ENCODE results near the gene TMA7B. TPM values are rescaled to one million over a fixed set of nuclear protein-coding genes. Genes with fewer than 3 reads are reported as not detected.

Gene TMA7B
- total RNA-seq, 2 donors from 2014 or later, result 7.2 to 22.5 TPM

GRCh38 chr22:39965748-39966147 is 5.6 kb downstream of the TMA7B start:
- no peak overlapping the region for H3K4me3 Mint-ChIP-seq
- peak overlapping the region; percentile 68 for H3K27ac Mint-ChIP-seq
- DNase-seq, result no peak
- no peaks in the 10 kb centered on the region for H3K9me3 ChIP-seq (ENCODE audit: control insufficient read depth, low read length, poor library complexity, severe bottlenecking)
- H3K4me1 Mint-ChIP-seq, result peaks cover 20% of the 10 kb centered on the region
- ATAC-seq, result no peak
- H3K27me3 Mint-ChIP-seq, result no peaks in the 10 kb centered on the region
- H3K36me3 Mint-ChIP-seq (ENCODE audit: low read depth), result peaks cover 17% of the 10 kb centered on the region

GRCh38 chr22:39966470-39966869 is 6.3 kb downstream of the TMA7B start:
- no peak overlapping the region for H3K4me3 Mint-ChIP-seq
- no peaks in the 10 kb centered on the region for H3K9me3 ChIP-seq (ENCODE audit: control insufficient read depth, low read length, poor library complexity, severe bottlenecking)
- ATAC-seq, result no peak
- peaks cover 14% of the 10 kb centered on the region for H3K4me1 Mint-ChIP-seq
- no peak overlapping the region for H3K27ac Mint-ChIP-seq
- H3K36me3 Mint-ChIP-seq (ENCODE audit: low read depth), result peaks cover 16% of the 10 kb centered on the region
- DNase-seq, result no peak
- no peaks in the 10 kb centered on the region for H3K27me3 Mint-ChIP-seq

- no peak overlapping the region for H3K27ac Mint-ChIP-seq
- H3K4me3 Mint-ChIP-seq, result no peak overlapping the region
- no peaks in the 10 kb centered on the region for H3K27me3 Mint-ChIP-seq
- no peaks in the 10 kb centered on the region for H3K9me3 ChIP-seq (ENCODE audit: control insufficient read depth, low read length, poor library complexity, severe bottlenecking)
- H3K4me1 Mint-ChIP-seq, result peaks cover 11% of the 10 kb centered on the region
- ATAC-seq, result no peak
- DNase-seq, result no peak
- H3K36me3 Mint-ChIP-seq (ENCODE audit: low read depth), result peaks cover 16% of the 10 kb centered on the region
Measured at GRCh38 chr22:39967103-39967829, 7.1 kb downstream of the TMA7B start.

GRCh38 chr22:39967996-39968972 is 8.1 kb downstream of the TMA7B start:
- no peak overlapping the region for H3K4me3 Mint-ChIP-seq
- no peak for DNase-seq
- no peaks in the 10 kb centered on the region for H3K9me3 ChIP-seq (ENCODE audit: control insufficient read depth, low read length, poor library complexity, severe bottlenecking)
- H3K27me3 Mint-ChIP-seq, result no peaks in the 10 kb centered on the region
- ATAC-seq, result no peak
- peaks cover 21% of the 10 kb centered on the region for H3K36me3 Mint-ChIP-seq (ENCODE audit: low read depth)
- peak overlapping the region; percentile 81 for H3K27ac Mint-ChIP-seq
- H3K4me1 Mint-ChIP-seq, result peaks cover 17% of the 10 kb centered on the region

DNA sequence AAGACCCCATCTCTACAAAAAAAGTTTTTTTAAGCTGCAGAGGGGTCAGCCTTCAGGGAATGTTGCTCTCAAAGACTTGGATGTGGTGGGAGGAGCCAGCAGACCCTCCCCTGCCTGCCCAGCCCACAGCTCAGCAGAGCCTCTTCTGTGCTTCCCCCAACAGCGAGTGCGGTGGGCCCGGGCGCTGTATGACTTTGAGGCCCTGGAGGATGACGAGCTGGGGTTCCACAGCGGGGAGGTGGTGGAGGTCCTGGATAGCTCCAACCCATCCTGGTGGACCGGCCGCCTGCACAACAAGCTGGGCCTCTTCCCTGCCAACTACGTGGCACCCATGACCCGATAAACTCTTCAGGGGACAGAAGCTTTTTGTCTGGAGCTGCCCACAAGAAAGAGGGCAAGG is 10.5 kb downstream of the TMA7B start:
- H3K9me3 ChIP-seq (ENCODE audit: control insufficient read depth, low read length, poor library complexity, severe bottlenecking), result no peaks in the 10 kb centered on the region
- peaks cover 17% of the 10 kb centered on the region for H3K4me1 Mint-ChIP-seq
- H3K4me3 Mint-ChIP-seq, result no peak overlapping the region
- H3K27ac Mint-ChIP-seq, result no peak overlapping the region
- ATAC-seq (no peak), DNase-seq (no peak)
- no peaks in the 10 kb centered on the region for H3K27me3 Mint-ChIP-seq
- H3K36me3 Mint-ChIP-seq (ENCODE audit: low read depth), result peaks cover 22% of the 10 kb centered on the region

GRCh38 chr22:39972641-39973040 is 12.4 kb downstream of the TMA7B start:
- peak overlapping the region; percentile 27 for H3K27ac Mint-ChIP-seq
- H3K4me1 Mint-ChIP-seq, result peaks cover 20% of the 10 kb centered on the region

DNA sequence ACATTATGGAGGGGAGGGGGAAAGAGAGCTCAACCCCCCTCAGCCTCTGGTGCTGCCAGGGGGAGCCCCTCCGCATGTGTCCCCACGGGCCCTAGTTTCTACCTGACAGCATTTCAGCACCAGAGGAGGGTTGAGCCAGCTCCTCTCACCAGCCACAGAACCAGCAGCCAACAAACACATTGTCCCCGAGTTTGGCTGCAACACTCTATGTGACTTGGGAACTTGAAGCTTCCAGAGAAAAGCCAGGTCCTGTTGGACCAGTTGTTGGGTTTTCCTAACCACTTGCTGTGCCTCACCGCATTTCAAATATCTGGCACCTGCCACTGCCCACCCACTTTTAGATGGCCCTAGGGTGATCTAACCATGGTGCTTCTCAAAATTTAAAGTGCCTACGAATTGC is 13.5 kb downstream of the TMA7B start:
- H3K27me3 Mint-ChIP-seq, result no peaks in the 10 kb centered on the region
- no peak for ATAC-seq
- no peak overlapping the region for H3K27ac Mint-ChIP-seq
- peaks cover 16% of the 10 kb centered on the region for H3K36me3 Mint-ChIP-seq (ENCODE audit: low read depth)
- no peak overlapping the region for H3K4me3 Mint-ChIP-seq
- H3K4me1 Mint-ChIP-seq, result peaks cover 16% of the 10 kb centered on the region
- no peak for DNase-seq
- no peaks in the 10 kb centered on the region for H3K9me3 ChIP-seq (ENCODE audit: control insufficient read depth, low read length, poor library complexity, severe bottlenecking)

More at GRCh38 chr22:39972641-39973040, 12.4 kb downstream of the TMA7B start:
- no peak overlapping the region for H3K4me3 Mint-ChIP-seq
- H3K36me3 Mint-ChIP-seq (ENCODE audit: low read depth), result peaks cover 20% of the 10 kb centered on the region
- no peak for DNase-seq
- H3K9me3 ChIP-seq (ENCODE audit: control insufficient read depth, low read length, poor library complexity, severe bottlenecking), result no peaks in the 10 kb centered on the region
- no peak for ATAC-seq
- no peaks in the 10 kb centered on the region for H3K27me3 Mint-ChIP-seq

GRCh38 chr22:39974065-39974464 is 13.9 kb downstream of the TMA7B start:
- Mint-ChIP-seq H3K27ac (peak overlapping the region; percentile 91), H3K4me3 (no peak overlapping the region), H3K4me1 (peaks cover 18% of the 10 kb centered on the region), H3K27me3 (no peaks in the 10 kb centered on the region), H3K36me3 (ENCODE audit: low read depth) (peaks cover 14% of the 10 kb centered on the region)
- no peak for ATAC-seq
- no peaks in the 10 kb centered on the region for H3K9me3 ChIP-seq (ENCODE audit: control insufficient read depth, low read length, poor library complexity, severe bottlenecking)
- no peak for DNase-seq

DNA sequence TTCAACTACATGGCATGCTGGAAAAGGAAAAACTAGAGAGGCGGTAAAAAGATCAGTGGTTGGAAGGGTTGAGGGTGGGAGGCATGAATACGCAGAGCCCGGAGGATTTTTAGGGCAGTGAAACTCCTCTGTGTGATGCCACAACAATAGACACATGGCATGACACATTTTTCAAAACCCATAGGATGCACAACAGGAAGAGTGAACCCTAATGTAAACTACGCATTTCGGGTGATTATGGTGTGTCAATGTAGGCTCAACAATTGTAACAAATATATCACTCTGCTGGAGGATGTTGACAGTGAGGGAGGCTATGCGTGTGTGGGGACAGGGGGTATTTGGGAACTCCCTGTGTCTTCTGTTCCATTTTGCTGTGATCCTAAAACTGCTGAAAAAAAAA is 18.9 kb downstream of the TMA7B start:
- H3K36me3 Mint-ChIP-seq (ENCODE audit: low read depth), result peaks cover 3% of the 10 kb centered on the region
- H3K4me3 Mint-ChIP-seq, result no peak overlapping the region
- no peaks in the 10 kb centered on the region for H3K27me3 Mint-ChIP-seq
- H3K27ac Mint-ChIP-seq, result peak overlapping the region; percentile 8
- peak; percentile 53 for ATAC-seq
- peaks cover 22% of the 10 kb centered on the region for H3K4me1 Mint-ChIP-seq
- H3K9me3 ChIP-seq (ENCODE audit: control insufficient read depth, low read length, poor library complexity, severe bottlenecking), result no peaks in the 10 kb centered on the region
- DNase-seq, result no peak

- Mint-ChIP-seq H3K27ac (peak overlapping the region; percentile 8), H3K4me3 (no peak overlapping the region), H3K4me1 (peaks cover 22% of the 10 kb centered on the region), H3K36me3 (ENCODE audit: low read depth) (peaks cover 3% of the 10 kb centered on the region), H3K27me3 (no peaks in the 10 kb centered on the region)
- no peaks in the 10 kb centered on the region for H3K9me3 ChIP-seq (ENCODE audit: control insufficient read depth, low read length, poor library complexity, severe bottlenecking)
- DNase-seq (no peak), ATAC-seq (no peak)
Measured at GRCh38 chr22:39979458-39979857, 19.3 kb downstream of the TMA7B start.

DNA sequence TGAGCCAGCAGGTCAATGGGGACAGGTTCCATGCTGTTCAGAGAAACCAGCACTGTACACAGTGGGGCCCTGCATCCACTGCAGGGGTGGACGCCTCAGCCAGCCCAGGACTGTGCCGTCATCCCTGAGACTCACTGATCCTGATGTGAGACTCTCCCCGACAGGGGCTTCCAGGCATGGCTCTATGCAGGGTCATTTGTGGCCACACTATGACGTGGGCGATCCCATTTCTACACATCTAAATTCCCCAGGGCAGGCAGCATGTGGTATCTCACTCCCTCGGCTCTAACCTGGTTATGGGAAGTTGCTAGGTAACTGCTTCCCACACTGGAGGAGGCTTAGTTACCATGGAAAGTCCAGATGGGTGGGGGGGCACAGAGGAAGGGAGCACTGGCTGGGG is 20.4 kb downstream of the TMA7B start:
- no peaks in the 10 kb centered on the region for H3K9me3 ChIP-seq (ENCODE audit: control insufficient read depth, low read length, poor library complexity, severe bottlenecking)
- peaks cover 3% of the 10 kb centered on the region for H3K36me3 Mint-ChIP-seq (ENCODE audit: low read depth)
- H3K27ac Mint-ChIP-seq, result no peak overlapping the region
- H3K27me3 Mint-ChIP-seq, result no peaks in the 10 kb centered on the region
- H3K4me3 Mint-ChIP-seq, result no peak overlapping the region
- peaks cover 22% of the 10 kb centered on the region for H3K4me1 Mint-ChIP-seq
- no peak for ATAC-seq
- no peak for DNase-seq

DNA sequence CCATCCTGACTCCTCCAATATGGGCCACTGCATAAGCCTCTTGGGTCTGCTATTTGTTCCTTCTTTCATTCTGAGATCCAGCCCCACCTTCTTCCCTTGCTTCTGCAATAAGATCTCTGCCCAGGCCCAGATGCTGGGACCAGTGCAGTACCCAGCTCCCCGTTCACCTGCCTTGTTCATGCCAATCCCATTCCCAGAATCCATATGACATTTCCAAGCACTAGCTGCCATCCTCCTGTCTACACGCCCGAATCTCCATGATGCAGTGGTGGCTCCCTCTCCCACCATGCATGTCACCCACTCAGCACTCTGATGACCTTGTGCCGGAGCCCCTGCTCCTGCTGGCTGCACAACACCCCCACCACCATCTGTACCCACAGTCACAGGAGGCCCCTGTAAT is 23.1 kb downstream of the TMA7B start:
- Mint-ChIP-seq H3K36me3 (ENCODE audit: low read depth) (peaks cover 3% of the 10 kb centered on the region), H3K4me3 (peak overlapping the region; percentile 28), H3K4me1 (peaks cover 24% of the 10 kb centered on the region), H3K27me3 (peaks cover 4% of the 10 kb centered on the region), H3K27ac (peak overlapping the region; percentile 49)
- no peak for ATAC-seq
- no peaks in the 10 kb centered on the region for H3K9me3 ChIP-seq (ENCODE audit: control insufficient read depth, low read length, poor library complexity, severe bottlenecking)
- no peak for DNase-seq

GRCh38 chr22:39984006-39984405 is 23.8 kb downstream of the TMA7B start:
- Mint-ChIP-seq H3K27ac (peak overlapping the region; percentile 49), H3K36me3 (ENCODE audit: low read depth) (peaks cover 4% of the 10 kb centered on the region), H3K4me1 (peaks cover 25% of the 10 kb centered on the region), H3K27me3 (peaks cover 10% of the 10 kb centered on the region), H3K4me3 (no peak overlapping the region)
- ATAC-seq (no peak), DNase-seq (no peak)
- no peaks in the 10 kb centered on the region for H3K9me3 ChIP-seq (ENCODE audit: control insufficient read depth, low read length, poor library complexity, severe bottlenecking)
